Measurements from ENCODE around the gene SPTSSB.

DNA sequence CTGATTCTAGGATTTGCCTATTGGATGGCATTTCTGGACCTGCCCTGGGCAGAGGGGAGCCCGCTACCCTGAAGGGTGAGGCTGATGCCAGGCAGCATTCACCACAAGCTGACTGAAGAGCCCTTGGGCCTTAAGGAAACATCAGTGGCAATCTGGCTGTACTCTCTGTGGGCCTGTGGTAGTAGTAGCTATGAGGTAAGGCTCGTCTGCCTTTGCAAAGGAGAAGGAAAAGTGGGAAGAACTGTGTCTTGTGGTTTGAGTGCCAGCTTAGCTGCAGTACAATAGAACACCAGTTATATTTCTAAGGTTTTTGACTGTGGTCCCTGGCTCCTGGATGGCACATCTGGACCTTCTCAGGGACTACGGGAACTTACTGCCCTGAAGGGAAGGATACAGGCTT, 51.5 kb downstream of the SPTSSB start:
- TF ChIP-seq, protein P1, sequence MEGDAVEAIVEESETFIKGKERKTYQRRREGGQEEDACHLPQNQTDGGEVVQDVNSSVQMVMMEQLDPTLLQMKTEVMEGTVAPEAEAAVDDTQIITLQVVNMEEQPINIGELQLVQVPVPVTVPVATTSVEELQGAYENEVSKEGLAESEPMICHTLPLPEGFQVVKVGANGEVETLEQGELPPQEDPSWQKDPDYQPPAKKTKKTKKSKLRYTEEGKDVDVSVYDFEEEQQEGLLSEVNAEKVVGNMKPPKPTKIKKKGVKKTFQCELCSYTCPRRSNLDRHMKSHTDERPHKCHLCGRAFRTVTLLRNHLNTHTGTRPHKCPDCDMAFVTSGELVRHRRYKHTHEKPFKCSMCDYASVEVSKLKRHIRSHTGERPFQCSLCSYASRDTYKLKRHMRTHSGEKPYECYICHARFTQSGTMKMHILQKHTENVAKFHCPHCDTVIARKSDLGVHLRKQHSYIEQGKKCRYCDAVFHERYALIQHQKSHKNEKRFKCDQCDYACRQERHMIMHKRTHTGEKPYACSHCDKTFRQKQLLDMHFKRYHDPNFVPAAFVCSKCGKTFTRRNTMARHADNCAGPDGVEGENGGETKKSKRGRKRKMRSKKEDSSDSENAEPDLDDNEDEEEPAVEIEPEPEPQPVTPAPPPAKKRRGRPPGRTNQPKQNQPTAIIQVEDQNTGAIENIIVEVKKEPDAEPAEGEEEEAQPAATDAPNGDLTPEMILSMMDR (IDR thresholded peaks at IDR 0.05), result no peak
- no peak for TF ChIP-seq POLR2A (IDR thresholded peaks at IDR 0.05)
